Hair follicular keratinocyte (primary cell): Measurements from ENCODE around the gene L3MBTL2. TPM values are rescaled to one million over a fixed set of nuclear protein-coding genes. Genes with fewer than 3 reads are reported as not detected.

Experiments used
- total RNA-seq: library from RNA; depleted of rRNA; stranded (reverse); fragments of >200 nt; gene quantifications from 2 replicates; pipeline ENCODE4 v1.2.3, GENCODE V29; 2015

The L3MBTL2 gene
- total RNA-seq = 11.1 and 18.5 TPM in 2 replicates

DNA sequence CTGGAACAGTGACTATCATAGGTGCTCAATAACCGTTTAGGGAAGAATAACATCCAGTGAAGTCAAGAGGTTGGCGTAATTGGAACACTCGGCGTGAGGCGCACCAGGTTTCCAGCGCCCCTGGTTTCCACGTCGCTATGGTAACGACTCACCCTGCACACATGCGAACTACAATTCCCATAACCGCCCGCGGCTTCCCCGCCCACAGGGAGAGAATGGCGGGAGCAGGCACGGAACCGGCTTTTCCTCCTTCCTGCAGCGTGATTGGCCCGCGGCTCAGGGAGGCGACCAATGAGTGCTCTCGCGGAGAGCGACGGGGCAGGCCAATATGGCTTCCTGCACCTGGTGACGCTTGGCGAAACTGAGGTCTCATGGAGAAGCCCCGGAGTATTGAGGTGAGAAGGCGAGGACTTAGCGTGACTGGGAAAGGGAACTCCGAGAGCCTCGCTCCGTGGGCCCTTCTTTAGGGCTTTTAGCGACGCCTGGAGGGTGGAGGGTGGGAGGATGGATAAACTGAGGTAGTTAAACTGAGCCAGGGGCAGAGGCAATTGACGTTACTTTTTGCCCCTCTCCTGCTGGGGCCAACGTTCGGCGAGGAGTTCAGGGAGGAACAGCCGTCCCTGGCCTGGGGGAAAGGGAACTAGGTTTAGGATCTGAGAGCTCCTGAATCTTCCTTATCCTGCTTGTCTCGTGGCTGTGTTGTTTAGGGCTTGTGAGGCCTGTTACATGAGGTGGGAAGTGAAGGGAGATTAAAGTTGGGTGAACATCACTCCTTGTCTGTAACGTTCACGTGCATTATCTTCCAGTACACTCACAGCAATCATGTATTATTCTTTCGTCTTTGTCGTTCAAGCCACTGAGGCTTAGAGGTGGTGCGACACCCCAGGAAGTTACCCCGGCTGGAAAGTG lies at the start of gene L3MBTL2:
Gene L3MBTL2, plus strand, starts transcription at position 321 of the 909 bp plus-strand sequence. Its CDS starts 51 bp downstream, at position 372.

DNA sequence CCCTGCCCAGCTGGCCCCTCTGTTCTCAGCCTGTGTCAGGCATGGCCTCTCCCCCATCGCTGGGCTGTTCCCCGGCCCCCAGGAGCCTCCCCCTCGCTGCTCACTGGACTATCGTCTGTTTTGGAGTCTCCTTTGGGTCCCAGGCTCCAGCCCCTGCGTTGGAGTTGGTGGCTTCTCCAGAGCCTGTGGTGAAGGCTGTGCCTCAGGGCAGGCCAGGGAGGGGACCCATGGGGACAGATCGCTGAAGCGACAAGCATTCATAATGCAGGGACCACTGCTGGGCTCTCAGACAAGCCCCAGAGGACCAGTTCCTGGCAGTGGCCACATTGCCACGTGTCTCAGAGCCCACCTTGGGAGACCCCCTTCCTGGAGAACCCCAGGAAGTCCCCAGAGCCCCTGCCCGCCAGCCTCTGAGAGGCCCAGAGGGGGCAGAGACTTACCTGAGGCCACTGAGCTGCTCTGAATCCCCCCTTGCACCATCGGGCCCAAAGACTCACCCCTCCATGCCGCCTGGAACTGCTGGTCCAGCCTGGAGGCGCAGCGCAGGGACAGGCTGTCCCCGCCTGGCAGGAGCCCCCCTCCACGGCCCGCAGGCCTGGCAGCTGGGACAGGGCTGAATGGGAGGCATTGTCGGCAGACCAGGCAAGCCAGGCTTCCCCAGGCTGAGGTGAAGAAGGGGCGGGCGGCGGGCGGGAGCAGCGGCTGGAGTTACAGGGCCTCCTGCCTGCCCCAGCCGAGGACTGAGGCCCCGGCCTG lies 35.4 kb downstream of the L3MBTL2 start, which contains the start of gene CHADL:
Gene CHADL, minus strand, starts transcription at position 555 of the 756 bp plus-strand sequence. Its CDS starts 50 bp downstream, at position 505.

Other genes starting within 250 kb of the L3MBTL2 start
- gene EP300, start 112.7 kb upstream of the L3MBTL2 start, total RNA-seq = 18.9 and 25.8 TPM in 2 replicates
- 1.9 and 3.5 TPM in 2 replicates for gene CHADL, start 35.6 kb downstream of the L3MBTL2 start, total RNA-seq
- gene RANGAP1, start 80.9 kb downstream of the L3MBTL2 start, total RNA-seq = 112 and 192 TPM in 2 replicates
- gene ZC3H7B, start 96.2 kb downstream of the L3MBTL2 start, total RNA-seq = 36.2 and 50.3 TPM in 2 replicates
- gene TEF, start 176.6 kb downstream of the L3MBTL2 start, total RNA-seq = 6.1 and 6.4 TPM in 2 replicates
- 18.0 TPM in 2 replicates for gene TOB2, start 241.5 kb downstream of the L3MBTL2 start, total RNA-seq